GM19397 (cell line): ENCODE data around the gene KRT9.

ENCODE experiments used
- ATAC-seq: cut with Tn5 transposase; IDR thresholded peaks from one replicate; pipeline ENCODE4 v1.9.1; 2021; ENCODE audit warnings: mild to moderate bottlenecking, moderate library complexity; ENCODE audit not compliant: unreplicated experiment

Gene KRT9

GRCh38 chr17:41530062-41531048 lies 41.5 kb downstream of the KRT9 start:
- no peak for ATAC-seq

GRCh38 chr17:41529491-41529915 lies 42.4 kb downstream of the KRT9 start:
- no peak for ATAC-seq

GRCh38 chr17:41528959-41529353 lies 42.9 kb downstream of the KRT9 start:
- no peak for ATAC-seq

- no peak for ATAC-seq
Measured at GRCh38 chr17:41527063-41528023, 44.5 kb downstream of the KRT9 start.

- no peak for ATAC-seq
Measured at GRCh38 chr17:41524261-41524660, 47.6 kb downstream of the KRT9 start.

GRCh38 chr17:41523787-41524186 lies 48.1 kb downstream of the KRT9 start:
- no peak for ATAC-seq

GRCh38 chr17:41523225-41523593 lies 48.6 kb downstream of the KRT9 start:
- no peak for ATAC-seq

- no peak for ATAC-seq
Measured at GRCh38 chr17:41522301-41523224, 49.3 kb downstream of the KRT9 start.

- ATAC-seq: no peak
Measured at GRCh38 chr17:41521574-41522261, 50.1 kb downstream of the KRT9 start.

- no peak for ATAC-seq
Measured at GRCh38 chr17:41520821-41521521, 50.9 kb downstream of the KRT9 start.

GRCh38 chr17:41519501-41520224 lies 52.2 kb downstream of the KRT9 start:
- no peak for ATAC-seq

GRCh38 chr17:41518789-41519449 lies 52.9 kb downstream of the KRT9 start, which contains the start of gene KRT15:
Gene KRT15 (minus strand): TSS chr17:41518890. CDS start chr17:41518827, 63 bp downstream.
- no peak for ATAC-seq

- no peak for ATAC-seq
Measured at GRCh38 chr17:41518031-41518430, 53.8 kb downstream of the KRT9 start.

GRCh38 chr17:41516830-41517283 lies 55.0 kb downstream of the KRT9 start:
- no peak for ATAC-seq

GRCh38 chr17:41516147-41516829 lies 55.6 kb downstream of the KRT9 start:
- ATAC-seq: no peak
